GM21576 (cell line): ENCODE results near the gene XPNPEP1.

Source experiments
- ATAC-seq: cut with Tn5 transposase; IDR thresholded peaks from one replicate; pipeline ENCODE4 v1.9.1; 2021; ENCODE audit warnings: mild to moderate bottlenecking, moderate library complexity; ENCODE audit not compliant: unreplicated experiment

Gene XPNPEP1

DNA sequence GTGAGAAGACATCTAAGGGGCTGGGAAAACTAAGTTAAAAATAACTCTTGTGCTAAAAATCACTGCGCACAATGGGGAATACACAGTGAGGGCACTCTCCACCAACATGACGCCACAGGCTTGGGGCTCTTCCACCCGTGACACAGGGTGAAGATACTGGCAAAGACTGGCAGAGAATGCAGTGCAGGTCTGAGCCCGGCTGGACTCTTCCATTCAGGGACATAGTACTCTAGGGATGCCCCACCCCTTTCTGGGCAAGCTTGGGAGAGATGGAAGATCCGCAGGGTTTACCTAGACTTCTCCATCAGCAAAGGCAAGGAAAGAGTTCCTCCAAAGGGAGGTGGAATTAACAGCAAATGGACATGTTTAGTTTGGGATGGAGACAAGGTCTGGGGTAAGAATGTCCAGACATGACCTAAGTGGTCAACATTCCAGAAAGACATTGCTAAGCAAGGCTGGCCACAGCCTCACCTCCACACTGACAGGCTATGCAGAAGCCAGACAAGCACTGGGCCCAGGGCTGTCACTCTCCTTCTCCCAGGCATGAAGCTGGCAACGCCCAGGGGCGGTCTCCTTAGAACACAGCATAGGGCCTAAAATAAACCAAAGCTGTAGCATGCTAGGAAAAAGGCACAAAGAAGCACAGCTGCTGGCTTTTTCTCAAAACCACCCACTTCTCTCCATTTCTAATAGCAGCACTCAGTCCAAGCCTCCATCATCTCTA is 28.1 kb downstream of the XPNPEP1 start:
- no peak for ATAC-seq

DNA sequence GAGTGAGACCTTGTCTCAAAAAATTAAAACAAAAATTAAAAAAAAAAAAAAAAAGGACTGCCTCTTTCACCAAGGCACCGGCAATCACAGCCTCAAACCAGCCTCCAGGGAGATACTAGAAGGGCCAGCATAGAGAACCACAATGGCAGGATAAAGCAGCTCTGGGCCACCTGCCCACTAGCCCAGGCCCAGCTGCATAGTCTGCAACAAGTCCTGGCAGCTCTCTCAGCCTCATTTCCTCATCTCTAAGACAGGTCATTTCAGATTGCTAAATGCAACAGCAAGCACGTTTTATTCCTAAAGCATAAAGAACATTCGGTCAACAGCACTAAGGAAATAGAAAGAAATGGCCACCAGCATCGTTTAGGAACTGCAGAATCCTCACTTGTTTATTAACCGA is 28.8 kb downstream of the XPNPEP1 start:
- ATAC-seq, result peak; percentile 54

DNA sequence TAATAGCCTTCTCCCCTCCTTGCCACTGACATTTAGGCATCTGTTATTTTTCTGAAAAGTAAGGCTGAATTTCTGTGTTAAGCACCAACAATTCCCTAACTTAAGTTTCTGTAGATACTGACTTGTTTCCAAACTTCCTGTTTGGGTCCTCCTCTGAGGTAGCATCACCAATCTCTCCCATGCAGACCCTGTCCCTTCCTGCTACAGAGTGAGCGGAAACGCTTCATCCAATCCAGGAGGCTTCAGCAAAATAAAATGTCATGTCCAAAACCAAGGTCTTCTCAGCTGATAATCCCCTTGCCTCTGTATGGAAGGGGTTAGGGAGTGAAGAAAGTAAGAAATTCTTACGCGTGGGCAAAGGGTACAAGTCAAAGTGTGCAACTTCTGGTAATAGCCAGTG is 29.9 kb downstream of the XPNPEP1 start:
- ATAC-seq, result no peak

DNA sequence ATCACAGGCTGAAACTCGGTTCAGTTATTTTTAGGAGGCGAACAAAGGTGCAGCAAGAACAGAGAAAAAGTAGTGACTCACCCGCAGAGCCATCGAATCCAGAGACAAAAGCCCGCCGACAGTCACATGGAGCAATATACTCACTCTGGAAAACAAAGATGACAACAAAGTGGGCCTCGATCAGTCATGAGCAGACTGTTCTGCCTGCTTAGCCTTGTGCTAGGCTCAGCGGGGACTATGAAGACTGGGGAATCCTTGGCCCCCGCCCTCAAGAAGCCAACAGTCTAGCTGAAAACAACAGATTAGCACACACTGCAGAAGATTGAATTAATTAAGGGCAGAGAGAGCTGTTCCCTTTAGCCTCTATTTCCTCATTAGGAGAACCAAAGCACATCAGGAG is 30.4 kb downstream of the XPNPEP1 start:
- no peak for ATAC-seq

DNA sequence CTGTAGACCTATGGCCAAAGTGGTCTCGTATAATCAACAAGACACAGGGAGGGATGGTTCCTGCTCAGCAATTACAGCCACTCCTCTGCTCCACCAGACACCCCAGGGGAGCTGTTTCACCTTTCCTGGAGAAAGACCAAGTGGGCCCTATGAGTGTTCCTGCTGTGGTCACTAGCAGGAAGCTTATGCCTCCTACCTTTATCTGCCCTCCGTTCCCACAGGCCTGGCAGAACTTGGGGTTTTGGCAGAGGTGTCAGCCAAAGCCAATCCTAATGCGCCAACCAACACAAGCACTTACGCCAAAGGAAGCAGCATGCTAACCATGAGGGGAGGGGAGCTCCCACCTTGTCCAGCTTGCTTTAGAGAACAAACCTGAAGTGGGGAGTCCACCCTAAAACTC is 31.2 kb downstream of the XPNPEP1 start:
- no peak for ATAC-seq

DNA sequence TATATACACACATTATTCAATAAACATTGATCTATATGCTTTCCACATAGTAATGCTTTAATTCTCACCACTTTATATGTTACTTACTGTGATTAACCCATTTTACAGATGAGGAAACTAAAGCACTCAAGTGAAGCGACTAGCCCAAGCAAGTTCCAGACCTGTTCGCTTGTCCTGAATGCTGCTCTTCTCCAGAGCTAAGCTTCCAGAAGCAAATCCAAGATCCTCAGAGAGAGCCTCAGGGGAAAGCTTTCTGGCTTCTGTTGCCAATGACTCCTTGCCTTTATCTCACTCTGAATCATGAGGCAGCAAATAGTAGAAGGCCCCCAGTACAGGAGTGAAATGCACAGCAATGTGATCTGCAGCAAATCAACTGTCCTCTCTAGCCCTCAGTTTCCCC is 32.2 kb downstream of the XPNPEP1 start:
- ATAC-seq, result no peak

DNA sequence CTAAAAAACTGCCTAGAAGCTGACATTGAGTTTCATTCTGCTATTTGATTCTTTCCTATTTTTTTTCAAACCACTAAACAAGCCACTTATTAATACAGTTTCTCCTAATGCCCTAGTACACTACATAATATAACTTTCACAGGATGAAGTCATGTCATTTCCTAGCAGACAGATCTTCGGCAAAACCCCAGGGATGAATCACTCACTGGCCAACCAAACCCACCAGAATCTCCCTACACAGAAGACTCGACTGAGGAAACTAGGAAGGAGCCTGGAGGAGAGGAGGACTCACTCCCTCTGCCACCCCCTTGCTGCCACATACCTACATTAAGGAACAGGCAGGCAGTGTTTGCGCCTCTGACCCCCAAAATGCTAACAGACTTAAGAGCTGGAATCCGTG is 33.4 kb downstream of the XPNPEP1 start:
- no peak for ATAC-seq

DNA sequence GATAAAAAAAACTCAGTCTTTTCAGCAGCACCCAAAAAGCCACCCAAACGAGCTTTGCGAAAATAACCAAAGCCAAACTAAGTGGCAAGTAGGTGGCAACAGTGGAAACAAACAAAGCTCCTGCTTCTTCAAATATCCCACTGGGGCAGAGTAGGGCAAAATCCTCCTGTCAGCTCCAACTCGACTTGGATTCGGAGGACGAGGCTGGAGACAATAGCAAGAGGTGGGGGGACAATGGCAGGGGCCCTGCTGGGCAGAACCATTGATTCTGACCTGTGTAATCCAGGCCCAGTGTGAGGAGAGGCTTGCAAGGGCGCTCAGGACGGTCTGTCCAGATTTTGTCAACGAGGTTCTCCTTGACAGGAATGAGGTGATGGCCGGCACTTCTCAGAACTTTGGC is 35.5 kb downstream of the XPNPEP1 start:
- no peak for ATAC-seq

DNA sequence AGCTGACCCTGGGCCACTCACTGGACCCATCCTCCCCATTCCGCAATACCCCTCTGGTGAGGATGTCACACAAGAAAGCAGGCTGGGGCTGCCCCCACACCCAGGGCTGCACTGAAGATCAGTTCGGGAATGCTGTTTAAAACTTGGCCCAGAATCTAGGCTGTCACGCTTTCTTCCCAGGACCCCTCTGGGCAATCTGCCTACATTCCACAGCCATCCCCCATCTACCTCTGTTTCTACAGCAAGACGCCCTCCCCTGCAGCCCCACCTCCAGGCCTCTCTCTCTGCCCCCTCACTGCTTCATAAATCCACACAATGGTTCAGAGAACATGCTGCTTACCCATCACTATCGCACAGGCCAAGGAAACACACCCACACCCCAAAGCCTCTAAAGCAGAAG is 36.1 kb downstream of the XPNPEP1 start:
- no peak for ATAC-seq

DNA sequence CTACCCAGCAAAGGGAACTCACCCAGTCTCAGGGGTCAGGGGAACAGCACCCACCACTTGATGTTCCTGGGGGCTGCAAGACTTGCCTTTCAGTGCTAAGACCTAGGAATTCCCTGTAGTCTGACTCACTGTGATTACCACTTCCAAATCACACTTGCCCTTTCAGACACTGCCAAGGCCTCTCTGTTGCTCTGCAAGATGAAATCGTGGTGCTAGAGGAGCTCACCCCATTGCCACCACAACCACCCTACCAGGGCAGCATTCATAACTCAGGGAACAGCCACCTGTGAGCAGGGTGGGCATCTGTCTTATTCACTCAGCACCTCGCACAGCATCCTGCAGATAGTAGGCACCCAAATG is 36.5 kb downstream of the XPNPEP1 start:
- ATAC-seq, result no peak

DNA sequence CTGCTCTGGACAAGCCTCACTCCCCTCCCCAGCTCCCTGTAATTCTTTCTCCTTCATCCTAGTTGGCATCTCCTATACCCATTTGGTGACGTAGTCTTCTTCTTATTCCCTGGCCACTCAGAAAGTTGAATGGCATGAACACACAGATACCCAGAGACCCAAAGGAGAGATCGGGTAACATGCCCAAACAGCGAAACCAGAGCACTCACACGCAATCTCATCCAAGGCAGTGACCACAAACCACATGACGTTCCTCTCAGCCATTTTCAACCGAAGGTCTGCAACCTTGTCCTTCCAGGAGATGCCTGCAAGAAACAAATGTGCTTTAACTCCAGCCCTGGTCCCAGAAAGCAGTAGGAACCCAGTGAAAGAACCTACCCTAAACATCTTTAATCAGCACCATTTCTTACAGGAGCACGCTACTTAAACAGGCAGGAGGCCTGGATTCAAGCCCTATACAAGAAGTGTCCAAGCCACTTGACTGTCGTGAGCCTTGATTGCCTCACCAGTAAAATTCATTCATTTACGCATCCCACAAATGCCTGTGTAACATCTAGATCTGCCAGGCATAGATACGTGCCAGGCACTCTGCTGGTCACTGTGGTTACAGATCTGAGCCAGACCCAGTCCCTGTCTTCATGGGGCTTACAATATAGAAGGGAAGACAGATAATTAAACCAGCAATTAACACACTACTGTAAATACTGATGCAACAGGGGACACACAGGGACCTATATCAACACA is 37.1 kb downstream of the XPNPEP1 start:
- no peak for ATAC-seq

DNA sequence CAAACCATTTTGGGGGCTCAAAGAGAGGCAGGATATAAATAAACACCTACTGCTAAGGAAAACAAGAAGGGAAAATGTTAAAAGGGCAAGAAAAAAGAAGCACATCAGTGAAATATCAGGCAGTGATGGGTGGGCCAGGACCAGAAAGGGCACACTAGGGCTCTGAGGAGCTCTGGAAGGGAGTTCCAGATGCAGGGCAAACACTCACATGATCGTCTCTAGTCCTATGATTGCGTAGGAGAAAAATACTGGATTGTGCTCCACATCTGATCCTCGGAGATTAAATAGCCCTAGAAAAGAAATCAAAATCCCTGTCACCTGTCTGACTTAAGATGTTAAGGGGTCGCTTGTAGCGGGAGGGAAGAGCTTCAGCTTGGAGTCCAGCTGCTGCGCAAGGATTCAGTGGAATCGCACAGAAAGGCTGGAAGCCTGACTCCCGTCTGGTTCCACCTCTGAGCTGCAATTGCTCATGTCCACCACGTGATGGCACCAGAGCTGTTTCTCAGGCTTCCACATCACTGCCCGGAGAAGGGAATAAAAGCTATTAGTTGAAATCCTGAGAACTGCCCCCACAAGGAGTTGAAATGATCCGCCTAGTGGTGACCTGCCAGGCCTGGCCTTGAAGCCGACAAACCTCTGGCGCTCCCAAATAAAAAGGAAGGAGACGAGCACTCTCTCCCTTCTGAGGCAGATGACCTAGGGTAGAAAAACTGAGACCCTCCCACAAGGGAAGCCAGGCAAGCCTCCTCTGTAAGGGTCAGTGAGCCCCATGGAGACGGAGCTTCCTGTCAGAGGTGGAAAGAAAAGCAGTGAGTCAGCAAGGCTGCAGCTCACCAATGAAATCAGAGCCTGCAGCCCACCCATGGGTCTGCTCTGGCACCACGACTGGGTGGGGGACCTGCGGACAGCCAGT is 39.2 kb downstream of the XPNPEP1 start:
- peak; percentile 72 for ATAC-seq

DNA sequence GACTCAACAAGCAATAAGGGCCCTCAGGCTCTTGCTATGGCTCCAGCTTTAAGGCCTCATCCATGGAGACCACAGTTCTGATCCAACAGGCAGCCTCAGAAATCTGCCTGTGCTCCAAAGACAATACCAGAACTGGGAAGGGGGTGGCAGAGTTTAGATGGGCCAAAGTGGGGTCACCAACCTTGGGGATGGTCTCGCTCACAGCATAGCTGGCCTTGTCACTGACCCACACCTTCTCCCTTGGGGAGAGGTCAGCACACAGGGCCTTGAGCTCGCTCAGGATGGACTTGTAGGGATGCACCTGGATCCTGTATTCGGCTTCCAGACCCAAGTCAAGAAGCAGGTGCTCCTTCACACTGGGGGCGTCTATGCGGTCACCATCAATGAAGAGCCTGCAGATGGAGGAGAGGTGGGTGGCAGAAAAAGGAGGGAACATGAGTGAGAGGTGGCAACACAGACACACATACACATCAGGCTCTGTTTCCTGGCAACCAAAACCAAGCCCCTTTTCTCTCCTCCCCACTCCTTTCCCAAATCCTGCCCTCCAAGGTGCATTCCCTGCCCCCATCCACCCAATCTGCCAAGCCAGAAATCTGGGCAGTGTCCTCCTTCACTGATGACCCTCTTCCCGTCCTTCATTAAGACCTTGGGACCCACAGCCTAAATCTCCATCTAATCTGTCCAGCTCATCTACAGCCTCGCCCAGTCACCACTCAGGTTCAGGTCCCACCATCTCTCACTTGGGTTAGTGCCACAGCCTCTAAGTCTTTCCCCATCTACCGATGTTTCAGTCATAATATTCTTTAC is 40.9 kb downstream of the XPNPEP1 start:
- ATAC-seq, result no peak

DNA sequence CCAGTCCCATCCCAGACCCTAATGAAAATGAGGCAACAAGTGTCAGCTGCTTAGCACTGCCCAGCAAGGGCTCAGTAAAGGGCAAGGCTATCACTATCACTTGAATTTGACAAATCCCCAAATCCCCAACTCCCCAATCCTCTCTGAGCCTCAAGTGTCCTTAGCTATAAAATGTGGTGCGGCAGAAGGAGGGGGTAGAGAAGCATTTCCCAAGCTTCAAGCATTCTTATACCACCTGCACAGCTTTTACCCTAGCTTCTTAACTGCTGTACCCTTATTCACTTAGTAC is 41.6 kb downstream of the XPNPEP1 start:
- no peak for ATAC-seq

DNA sequence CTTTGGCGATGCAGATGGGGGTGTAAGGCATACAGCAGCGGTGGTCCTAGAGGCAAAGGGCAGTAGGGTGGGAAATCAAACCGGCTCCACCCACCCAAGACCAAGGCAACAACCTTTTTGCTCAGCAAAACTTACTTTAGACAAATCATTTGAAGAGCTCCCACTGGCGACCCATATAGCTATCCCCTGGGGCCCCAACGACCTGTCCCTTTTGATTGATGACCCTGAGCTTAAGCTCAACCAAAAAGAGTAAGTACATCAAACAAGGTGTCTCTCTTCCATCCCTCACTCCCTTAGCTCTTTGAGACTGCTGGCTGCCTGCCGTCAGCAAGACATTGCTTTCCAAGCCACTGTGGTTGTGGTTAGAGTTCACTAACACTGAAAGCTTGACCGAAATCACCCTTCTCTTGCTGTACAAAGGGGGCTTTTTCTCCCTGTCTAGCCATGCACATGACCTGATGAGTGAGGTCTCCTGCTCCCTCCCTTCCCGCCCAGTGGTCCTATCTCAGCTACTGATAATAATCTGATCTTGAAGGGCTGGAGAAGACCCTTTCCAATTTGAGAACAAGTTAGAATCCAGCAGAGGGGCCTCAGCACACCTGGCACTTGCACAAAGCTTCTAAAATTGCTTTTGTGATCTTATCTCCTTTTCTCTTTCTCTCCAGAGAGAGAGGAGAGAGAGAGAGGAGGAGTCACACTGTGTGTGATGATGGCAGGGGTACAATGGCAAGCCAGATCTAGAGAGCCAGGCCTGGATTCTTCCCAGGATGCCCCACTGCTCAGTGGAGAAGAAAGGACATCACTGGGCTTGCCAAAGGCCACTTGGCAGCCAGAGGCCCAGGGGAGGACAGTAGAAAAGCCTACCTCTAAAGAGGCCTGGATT is 42.2 kb downstream of the XPNPEP1 start:
- no peak for ATAC-seq

DNA sequence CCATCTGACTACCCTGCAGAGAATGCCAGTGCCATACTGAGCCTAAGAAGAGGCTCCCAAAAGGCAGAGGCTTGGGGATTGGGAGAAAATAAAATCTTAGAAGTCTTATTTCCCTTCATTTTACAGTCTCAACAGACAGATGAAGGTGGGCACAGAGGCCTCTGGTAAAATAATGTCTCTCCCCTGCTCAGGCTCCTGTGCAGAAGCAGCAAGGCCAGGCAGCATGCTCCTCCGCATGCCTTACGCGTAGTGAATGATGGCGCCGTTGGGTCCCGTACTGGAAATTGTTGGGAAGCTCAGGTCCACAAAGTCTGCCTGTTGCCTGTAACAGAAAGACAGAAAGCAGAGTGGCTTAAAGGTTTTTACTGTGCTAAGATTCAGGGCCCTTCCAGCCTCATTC is 45.8 kb downstream of the XPNPEP1 start:
- no peak for ATAC-seq

DNA sequence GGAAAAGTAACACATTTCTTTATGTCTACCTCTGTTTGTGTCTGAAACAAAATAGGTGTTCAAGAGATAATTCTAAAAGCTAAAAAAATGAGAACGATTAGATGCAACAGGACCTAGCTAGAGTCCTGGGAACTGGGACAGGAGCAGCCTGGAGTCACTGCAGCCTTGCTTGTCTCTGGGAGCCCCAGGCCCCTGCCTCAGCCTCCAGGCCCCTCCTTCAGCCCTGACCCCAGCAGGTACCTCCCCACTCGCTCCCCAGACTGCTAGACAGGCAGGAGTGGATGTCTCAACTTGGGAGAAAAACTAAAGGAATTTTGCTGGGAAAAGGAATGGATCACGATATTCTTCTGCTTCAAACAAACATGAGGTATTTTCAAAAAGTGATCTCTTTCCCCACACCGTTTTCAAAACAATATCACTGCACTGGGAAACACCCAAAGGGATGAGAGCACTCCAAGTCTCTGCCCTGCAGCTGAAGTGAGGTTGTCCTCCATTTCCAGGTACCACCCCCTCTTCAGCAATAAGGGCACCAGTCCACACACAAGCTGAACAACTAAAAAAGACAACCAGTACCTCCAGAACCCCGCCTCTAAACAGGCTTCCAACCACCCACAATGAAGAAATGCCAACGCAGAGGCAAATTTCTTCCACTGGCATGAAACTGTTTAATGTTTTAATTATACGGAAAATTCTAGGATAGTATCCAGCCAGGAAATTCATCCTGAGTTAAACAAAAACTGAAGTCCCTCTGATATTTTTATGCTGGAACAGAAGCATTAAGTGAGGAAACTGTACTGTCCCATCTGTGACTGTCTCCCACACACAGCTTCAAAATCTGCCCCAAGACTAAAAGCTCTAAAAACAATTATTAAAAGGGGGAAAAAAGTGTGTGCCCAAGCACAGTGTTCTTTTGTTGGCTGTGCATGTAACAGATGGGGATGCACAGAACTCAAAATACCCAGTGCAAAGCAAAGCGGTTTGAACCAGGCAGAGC is 47.2 kb downstream of the XPNPEP1 start:
- ATAC-seq, result no peak

DNA sequence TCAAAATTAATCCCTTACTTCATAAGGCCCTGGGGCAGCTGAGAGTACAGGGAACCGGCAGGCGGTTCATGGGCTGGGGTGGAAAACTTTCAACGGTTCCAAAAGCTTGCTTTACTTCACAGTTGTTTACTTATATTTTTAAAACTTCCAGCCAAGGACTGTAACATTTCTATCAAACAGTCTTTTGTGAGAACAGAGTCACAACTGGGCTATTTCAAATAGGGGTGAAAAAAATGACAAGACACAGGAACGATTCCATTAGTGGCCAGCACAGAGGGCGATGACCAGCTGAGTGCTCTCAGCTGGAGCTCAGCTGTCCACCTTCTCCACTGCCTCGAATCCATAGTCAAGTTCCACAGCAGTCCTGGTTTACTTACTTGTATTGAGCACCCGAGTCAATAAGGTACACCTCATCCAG is 48.2 kb downstream of the XPNPEP1 start:
- no peak for ATAC-seq

DNA sequence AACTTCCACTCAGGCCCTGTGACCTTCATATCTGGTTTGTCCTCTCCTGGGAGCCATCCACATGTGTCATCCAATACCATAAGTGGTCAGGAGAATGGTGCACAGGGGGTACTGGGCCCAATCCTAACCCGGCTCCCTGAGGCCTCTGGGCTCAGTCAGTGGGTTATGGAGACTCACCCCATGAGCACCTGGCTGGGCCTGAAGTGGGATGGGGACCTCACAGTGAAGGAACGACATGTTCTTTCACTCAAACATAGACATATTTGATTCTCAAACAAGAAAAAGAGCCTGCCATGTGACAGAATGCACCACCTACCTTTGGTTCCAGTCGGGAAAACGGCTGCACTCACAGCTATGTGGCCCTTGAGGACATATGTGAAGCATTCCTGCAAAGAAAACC is 51.8 kb downstream of the XPNPEP1 start:
- ATAC-seq, result no peak
